H9 (cell line): ENCODE results near the gene SCYGR8. TPM values are rescaled to one million over a fixed set of nuclear protein-coding genes. Genes with fewer than 3 reads are reported as not detected.

ENCODE experiments used
- DNase-seq: peaks from one replicate; pipeline ENCODE4 v3.0.0-alpha.2; 2017
- H2AFZ ChIP-seq: one replicate; pipeline ENCODE4 v1.6.1; 2013; ENCODE audit warnings: mild to moderate bottlenecking, low read length, control low read depth, moderate library complexity
- H2AK5ac ChIP-seq: 2 replicates; pipeline ENCODE4 v1.6.1; 2013; ENCODE audit warnings: low read length, control low read depth, mixed read lengths; ENCODE audit not compliant: insufficient read length
- H2BK120ac ChIP-seq: one replicate; pipeline ENCODE4 v1.6.1; 2013; ENCODE audit warnings: low read depth, mild to moderate bottlenecking, low read length, control low read depth, inconsistent platforms; ENCODE audit not compliant: poor library complexity, severe bottlenecking
- H2BK12ac ChIP-seq: 2 replicates; pipeline ENCODE4 v1.6.1; 2013; ENCODE audit warnings: low read length, control low read depth, mixed read lengths, low read depth; ENCODE audit not compliant: insufficient read length
- H2BK15ac ChIP-seq: 2 replicates; pipeline ENCODE4 v1.6.1; 2013; ENCODE audit warnings: low read depth, low read length, control low read depth
- H2BK20ac ChIP-seq: one replicate; pipeline ENCODE4 v1.6.1; 2013; ENCODE audit warnings: low read depth, mild to moderate bottlenecking, low read length, control low read depth, inconsistent platforms; ENCODE audit not compliant: poor library complexity, severe bottlenecking
- H2BK5ac ChIP-seq: 2 replicates; pipeline ENCODE4 v1.6.1; 2013; ENCODE audit warnings: low read length, control low read depth, mixed read lengths; ENCODE audit not compliant: insufficient read length
- H3K14ac ChIP-seq: 2 replicates; pipeline ENCODE4 v1.6.1; 2013; ENCODE audit warnings: low read length, control low read depth; ENCODE audit not compliant: insufficient read depth
- H3K18ac ChIP-seq: 2 replicates; pipeline ENCODE4 v1.6.1; 2013; ENCODE audit warnings: low read depth, mild to moderate bottlenecking, mixed read lengths, low read length, control low read depth; ENCODE audit not compliant: insufficient read length
- H3K23ac ChIP-seq: 2 replicates; pipeline ENCODE4 v1.6.1; 2013; ENCODE audit warnings: low read length, control low read depth, mixed read lengths, low read depth; ENCODE audit not compliant: insufficient read length
- H3K23me2 ChIP-seq: 2 replicates; pipeline ENCODE4 v1.6.1; 2013; ENCODE audit warnings: low read depth, mild to moderate bottlenecking, mixed read lengths, low read length, control low read depth; ENCODE audit not compliant: insufficient read length, poor library complexity, severe bottlenecking
- H3K27ac ChIP-seq: 2 replicates; pipeline ENCODE4 v1.5.1; 2013; ENCODE audit warnings: low read length, control low read depth, mixed read lengths, low read depth; ENCODE audit not compliant: insufficient read length
- H3K27me3 ChIP-seq: 2 replicates; pipeline ENCODE4 v1.6.1; 2013; ENCODE audit warnings: low read length, control low read depth, inconsistent platforms; ENCODE audit not compliant: insufficient read depth
- H3K4ac ChIP-seq: 2 replicates; pipeline ENCODE4 v1.6.1; 2013; ENCODE audit warnings: low read depth, mild to moderate bottlenecking, control low read depth, inconsistent platforms, low read length, moderate library complexity
- H3K4me1 ChIP-seq: 2 replicates; pipeline ENCODE4 v1.6.1; 2013; ENCODE audit warnings: low read length, control low read depth, inconsistent platforms; ENCODE audit not compliant: insufficient read depth
- H3K4me2 ChIP-seq: 2 replicates; pipeline ENCODE4 v1.6.1; 2013; ENCODE audit warnings: low read length, control low read depth, mixed read lengths; ENCODE audit not compliant: insufficient read length, insufficient read depth
- H3K56ac ChIP-seq: 2 replicates; pipeline ENCODE4 v1.6.1; 2013; ENCODE audit warnings: low read depth, mild to moderate bottlenecking, mixed read lengths, low read length, control low read depth; ENCODE audit not compliant: insufficient read length
- H3K79me1 ChIP-seq: 2 replicates; pipeline ENCODE4 v1.6.1; 2013; ENCODE audit warnings: low read depth, mild to moderate bottlenecking, moderate library complexity, low read length, control low read depth, inconsistent platforms; ENCODE audit not compliant: insufficient read depth, poor library complexity, severe bottlenecking
- H3K79me2 ChIP-seq: 2 replicates; pipeline ENCODE4 v1.6.1; 2013; ENCODE audit warnings: low read length, control low read depth, inconsistent platforms; ENCODE audit not compliant: insufficient read depth
- H3K9ac ChIP-seq: 2 replicates; pipeline ENCODE4 v1.6.1; 2013; ENCODE audit warnings: low read length, control low read depth, mixed read lengths; ENCODE audit not compliant: insufficient read length; ENCODE audit errors: extremely low read depth
- H3K9me3 ChIP-seq: one replicate; pipeline ENCODE4 v1.6.1; 2013; ENCODE audit warnings: low read depth, low read length, inconsistent platforms; ENCODE audit not compliant: control insufficient read depth
- H3T11ph ChIP-seq: one replicate; pipeline ENCODE4 v1.6.1; 2013; ENCODE audit warnings: mild to moderate bottlenecking, low read length, control low read depth, inconsistent platforms
- H4K20me1 ChIP-seq: one replicate; pipeline ENCODE4 v1.6.1; 2013; ENCODE audit not compliant: control insufficient read depth, insufficient read length, insufficient read depth
- H4K5ac ChIP-seq: 2 replicates; pipeline ENCODE4 v1.6.1; 2013; ENCODE audit warnings: low read depth, mild to moderate bottlenecking, mixed read lengths, low read length, control low read depth; ENCODE audit not compliant: insufficient read length
- H4K8ac ChIP-seq: replicated peaks from 2 replicates; pipeline ENCODE4 v1.6.1; 2013; ENCODE audit warnings: low read length, control low read depth, mixed read lengths, low read depth; ENCODE audit not compliant: insufficient read length
- H4K91ac ChIP-seq: 2 replicates; pipeline ENCODE4 v1.6.1; 2013; ENCODE audit warnings: low read depth, mild to moderate bottlenecking, moderate library complexity, mixed read lengths, low read length, control low read depth; ENCODE audit not compliant: insufficient read length
- H3K27ac Mint-ChIP-seq, 3 experiments: 2 replicates in 2 of 3; 3 replicates in 1 of 3; pipeline ENCODE4 v1.8.0; 2020 to 2021; ENCODE audit warnings: mixed read lengths in 3 of 3, mild to moderate bottlenecking in 1 of 3, moderate library complexity in 1 of 3
- H3K27me3 Mint-ChIP-seq: 2 replicates; pipeline ENCODE4 v1.8.0; 2021; ENCODE audit warnings: low read depth, mild to moderate bottlenecking, moderate library complexity, mixed read lengths
- H3K36me3 Mint-ChIP-seq, 3 experiments: 2 replicates in 2 of 3; 3 replicates in 1 of 3; pipeline ENCODE4 v1.8.0; 2020 to 2021; ENCODE audit warnings: low read depth in 3 of 3, mixed read lengths in 3 of 3; ENCODE audit not compliant: insufficient read depth in 1 of 3
- H3K4me1 Mint-ChIP-seq, 2 experiments: 2 replicates each; pipeline ENCODE4 v1.8.0; 2020; ENCODE audit warnings: mixed read lengths in 2 of 2
- H3K4me3 Mint-ChIP-seq, 2 experiments: 2 replicates in 1 of 2; 3 replicates in 1 of 2; pipeline ENCODE4 v1.8.0; 2020 to 2021; ENCODE audit warnings: mild to moderate bottlenecking in 2 of 2, mixed read lengths in 2 of 2, moderate library complexity in 1 of 2
- H3K9me3 Mint-ChIP-seq, 2 experiments: 2 replicates in 1 of 2; 3 replicates in 1 of 2; pipeline ENCODE4 v1.8.0; 2020; ENCODE audit warnings: mild to moderate bottlenecking in 2 of 2, mixed read lengths in 2 of 2, moderate library complexity in 1 of 2
- CTCF ChIP-seq: fragments of 200-600 bp; sonication (generic); conservative IDR thresholded peaks from 3 replicates; pipeline ENCODE4 v1.8.0; 2021; ENCODE audit warnings: antibody characterized with exemption, mild to moderate bottlenecking
- WGBS: extraction: QIAGEN DNeasy Blood & Tissue Kit; methylation state at CpG from one replicate; pipeline ENCODE4 v1.1.7; 2013; ENCODE audit warnings: missing lambda C conversion rate, low lambda C conversion rate, mixed read lengths; ENCODE audit not compliant: insufficient read length; ENCODE audit errors: extremely low coverage; 5-methylcytosine and 5-hydroxymethylcytosine counted together
- total RNA-seq: library from RNA; stranded (reverse); gene quantifications from 2 replicates; pipeline ENCODE4 v1.2.1, GENCODE V29; 2021

Gene SCYGR8
- total RNA-seq, 1 experiment from 2014 or later: not detected

- Histone ChIP-seq H3K4me1 (no peaks in the 10 kb centered on the region), H3K9me3 (no peaks in the 10 kb centered on the region), H3K23me2 (no peaks in the 10 kb centered on the region), H3K79me1 (no peaks in the 10 kb centered on the region), H2BK5ac (no peak overlapping the region), H2BK120ac (no peak overlapping the region), H4K20me1 (no peaks in the 10 kb centered on the region), H3K27ac (no peak overlapping the region), H3K56ac (no peak overlapping the region), H2BK20ac (no peak overlapping the region), H3K27me3 (no peaks in the 10 kb centered on the region), H2AFZ (no peak overlapping the region), H3K9ac (no peak overlapping the region), H4K91ac (no peak overlapping the region), H3K4me2 (no peak overlapping the region), H3T11ph (no peak overlapping the region), H3K18ac (no peak overlapping the region), H4K5ac (no peak overlapping the region), H3K23ac (no peak overlapping the region), H3K79me2 (no peaks in the 10 kb centered on the region), H2BK15ac (no peak overlapping the region), H2AK5ac (no peak overlapping the region), H3K4ac (no peak overlapping the region), H4K8ac (no peak overlapping the region), H2BK12ac (no peak overlapping the region), H3K14ac (no peak overlapping the region)
- Mint-ChIP-seq H3K4me3 (no peak overlapping the region), H3K4me1 (peaks cover 0 to 8% of the 10 kb centered on the region in 2 experiments; a peak in 2 of 4 replicates), H3K9me3 (no peaks in the 10 kb centered on the region; a peak in 1 of 5 replicates), H3K36me3 (peaks cover 0 to 7% (median 5%) of the 10 kb centered on the region in 3 experiments; a peak in 5 of 7 replicates), H3K27ac (no peak overlapping the region), H3K27me3 (no peaks in the 10 kb centered on the region)
- no peak for TF ChIP-seq CTCF
- no peak for DNase-seq
- no CpG with 5 or more reads among the region's 3 CpGs for WGBS
Observed at GRCh38 chr2:227703961-227704360, 41.7 kb upstream of the SCYGR8 start.
